Activated naive CD8-positive, alpha-beta T cell treated with anti-CD3 and anti-CD28 coated beads for 36 hours (primary cell): ENCODE results near the gene RHNO1. TPM values are rescaled to one million over a fixed set of nuclear protein-coding genes. Genes with fewer than 3 reads are reported as not detected.

ENCODE experiments used
- DNase-seq: peaks from one replicate; pipeline ENCODE4 v3.0.0; 2021
- H3K27ac Mint-ChIP-seq: one replicate; pipeline ENCODE4 v1.8.0; 2022; ENCODE audit warnings: mild to moderate bottlenecking, moderate library complexity, mixed read lengths
- H3K27me3 Mint-ChIP-seq: one replicate; pipeline ENCODE4 v1.8.0; 2022; ENCODE audit warnings: mild to moderate bottlenecking, mixed read lengths
- H3K36me3 Mint-ChIP-seq: one replicate; pipeline ENCODE4 v1.8.0; 2021; ENCODE audit warnings: mild to moderate bottlenecking, mixed read lengths
- H3K4me1 Mint-ChIP-seq: one replicate; pipeline ENCODE4 v1.8.0; 2021; ENCODE audit warnings: mixed read lengths
- H3K4me3 Mint-ChIP-seq: one replicate; pipeline ENCODE4 v1.8.0; 2022; ENCODE audit warnings: mild to moderate bottlenecking, moderate library complexity, mixed read lengths
- H3K9me3 Mint-ChIP-seq: one replicate; pipeline ENCODE4 v1.8.0; 2022; ENCODE audit warnings: mixed read lengths
- total RNA-seq, 2 experiments: library from RNA; stranded (reverse); gene quantifications; one replicate each; pipeline ENCODE4 v1.2.3, GENCODE V29; 2021

Gene RHNO1
- total RNA-seq, 2 experiments from 2014 or later, result 51.4 to 65.7 TPM

DNA sequence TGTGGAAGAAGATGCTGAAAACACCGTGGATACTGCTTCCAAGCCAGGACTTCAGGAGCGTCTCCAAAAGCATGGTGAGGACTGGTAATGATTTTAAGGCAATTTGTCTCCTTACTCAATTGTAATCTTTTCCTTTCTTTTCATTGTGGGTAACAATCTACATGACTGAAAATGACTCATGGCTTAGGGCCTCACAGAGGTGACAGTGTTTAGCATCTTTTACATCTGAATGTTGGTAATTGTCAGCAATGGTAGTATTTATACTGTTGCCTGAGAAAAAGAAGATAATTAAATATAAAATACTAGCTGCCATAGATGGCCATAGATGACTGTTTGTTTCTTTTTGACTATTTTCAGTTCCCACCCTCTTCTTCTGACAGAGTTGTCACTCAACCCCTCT is 45.3 kb downstream of the RHNO1 start:
- Mint-ChIP-seq H3K9me3 (no peaks in the 10 kb centered on the region), H3K4me1 (peaks cover 4% of the 10 kb centered on the region), H3K27ac (no peak overlapping the region), H3K4me3 (no peak overlapping the region), H3K27me3 (no peaks in the 10 kb centered on the region), H3K36me3 (peaks cover 1% of the 10 kb centered on the region)
- no peak for DNase-seq

DNA sequence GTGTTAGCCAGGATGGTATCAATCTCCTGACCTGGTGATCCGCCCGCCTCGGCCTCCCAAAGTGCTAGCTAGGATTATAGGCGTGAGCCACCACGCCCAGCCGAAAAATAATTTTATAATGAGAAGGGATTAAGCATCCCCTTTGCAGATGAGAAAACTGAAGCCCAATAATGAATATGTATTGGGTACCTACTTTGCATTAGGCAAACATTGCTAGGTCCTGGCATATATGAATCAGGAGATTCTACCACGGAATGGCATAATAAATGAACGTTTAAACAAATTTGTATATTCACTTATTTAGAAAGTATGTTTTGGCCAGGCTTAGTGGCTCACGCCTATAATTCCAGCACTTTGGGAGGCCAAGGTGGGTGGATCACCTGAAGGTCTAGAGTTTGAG is 46.0 kb downstream of the RHNO1 start:
- Mint-ChIP-seq H3K27ac (no peak overlapping the region), H3K9me3 (no peaks in the 10 kb centered on the region), H3K4me3 (no peak overlapping the region), H3K36me3 (peaks cover 3% of the 10 kb centered on the region), H3K4me1 (peaks cover 4% of the 10 kb centered on the region), H3K27me3 (no peaks in the 10 kb centered on the region)
- no peak for DNase-seq

DNA sequence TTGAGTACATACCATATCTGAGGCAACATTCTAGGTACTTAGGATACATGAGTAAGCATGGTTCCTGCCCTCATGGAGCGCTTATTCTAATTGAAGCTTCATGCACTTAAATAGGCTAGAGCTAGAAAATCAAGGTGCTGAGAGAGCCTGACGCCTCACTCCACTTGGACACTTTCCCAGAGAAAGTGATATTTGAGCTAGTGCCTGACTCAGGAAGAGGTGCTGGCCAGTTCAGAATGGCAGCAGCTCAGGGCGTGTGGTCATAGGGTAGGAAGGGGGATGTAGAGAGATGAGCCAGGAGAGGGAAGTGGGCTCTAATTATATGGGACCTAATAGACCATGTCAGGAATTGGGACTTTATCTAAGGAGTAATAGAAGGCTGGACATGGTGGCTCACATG is 47.0 kb downstream of the RHNO1 start:
- Mint-ChIP-seq H3K4me3 (no peak overlapping the region), H3K9me3 (no peaks in the 10 kb centered on the region), H3K36me3 (peaks cover 3% of the 10 kb centered on the region), H3K27me3 (no peaks in the 10 kb centered on the region), H3K27ac (no peak overlapping the region), H3K4me1 (peaks cover 4% of the 10 kb centered on the region)
- DNase-seq, result no peak

DNA sequence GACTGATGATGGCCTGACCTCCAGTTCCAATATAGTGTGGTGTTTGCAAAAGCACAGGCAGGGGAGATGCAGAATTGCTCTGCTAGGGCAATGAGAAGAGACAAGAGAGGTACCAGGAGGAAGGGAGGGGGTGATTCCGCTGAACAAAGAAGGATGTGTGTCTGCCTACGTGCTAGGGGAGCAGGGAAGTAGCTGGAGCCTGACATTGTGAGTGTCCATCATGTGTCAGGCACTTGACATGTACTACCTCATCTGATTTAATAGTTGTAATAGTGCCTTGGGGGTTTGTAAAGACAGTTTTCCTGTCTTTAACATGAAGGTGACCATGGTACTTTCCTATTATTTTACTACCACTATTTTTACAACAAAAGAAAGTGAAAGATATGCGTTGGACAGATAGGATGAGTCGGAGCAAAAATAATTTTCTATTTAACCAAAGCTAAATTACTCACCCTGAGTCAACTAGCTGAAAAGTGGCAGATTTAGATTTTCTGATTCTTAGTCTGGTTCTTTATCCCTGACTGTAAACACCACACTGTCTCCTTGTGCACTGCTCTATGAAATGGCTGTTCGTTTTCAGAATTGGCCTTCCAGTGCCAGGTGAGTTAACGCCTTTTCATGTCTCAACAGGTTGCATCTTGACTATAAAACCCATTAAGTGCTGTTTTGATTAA is 48.4 kb downstream of the RHNO1 start:
- H3K27me3 Mint-ChIP-seq, result no peaks in the 10 kb centered on the region
- H3K4me1 Mint-ChIP-seq, result peaks cover 4% of the 10 kb centered on the region
- peaks cover 3% of the 10 kb centered on the region for H3K36me3 Mint-ChIP-seq
- no peak overlapping the region for H3K4me3 Mint-ChIP-seq
- DNase-seq, result no peak
- H3K9me3 Mint-ChIP-seq, result no peaks in the 10 kb centered on the region
- no peak overlapping the region for H3K27ac Mint-ChIP-seq

DNA sequence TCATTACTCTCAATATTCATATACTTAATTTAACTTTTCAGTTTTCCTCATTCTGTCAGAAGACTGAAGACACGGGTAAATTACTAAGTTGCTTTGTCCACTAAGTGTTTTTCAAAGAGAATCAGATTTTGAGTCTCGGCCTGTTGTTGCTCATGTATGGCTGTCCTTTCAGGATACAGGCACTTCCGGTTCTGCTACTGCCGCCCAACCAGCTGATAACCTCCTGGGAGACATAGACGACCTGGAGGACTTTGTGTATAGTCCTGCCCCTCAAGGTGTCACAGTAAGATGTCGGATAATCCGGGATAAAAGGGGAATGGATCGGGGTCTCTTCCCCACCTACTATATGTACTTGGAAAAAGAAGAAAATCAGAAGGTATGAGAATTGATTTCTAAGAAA is 53.8 kb downstream of the RHNO1 start:
- H3K27ac Mint-ChIP-seq, result no peak overlapping the region
- H3K9me3 Mint-ChIP-seq, result no peaks in the 10 kb centered on the region
- H3K36me3 Mint-ChIP-seq, result peaks cover 14% of the 10 kb centered on the region
- no peak for DNase-seq
- H3K4me1 Mint-ChIP-seq, result no peaks in the 10 kb centered on the region
- no peak overlapping the region for H3K4me3 Mint-ChIP-seq
- no peaks in the 10 kb centered on the region for H3K27me3 Mint-ChIP-seq

DNA sequence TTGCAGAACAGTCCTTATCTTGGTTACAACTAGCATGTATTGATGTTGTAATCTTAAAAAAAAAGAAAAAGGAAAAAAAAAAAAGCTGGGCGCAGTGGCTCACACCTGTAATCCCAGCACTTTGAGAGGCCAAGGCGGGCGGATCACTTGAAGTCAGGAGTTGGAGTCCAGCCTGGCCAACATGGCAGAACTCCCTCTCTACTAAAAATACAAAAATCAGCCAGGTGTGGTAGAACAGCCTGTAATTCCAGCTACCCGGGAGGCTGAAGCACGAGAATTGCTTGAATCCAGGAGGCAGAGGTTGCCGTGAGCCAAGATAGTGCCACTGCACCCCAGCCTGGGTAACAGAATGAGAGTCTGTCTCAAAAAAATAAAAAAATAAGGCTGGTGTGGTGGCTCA is 56.6 kb downstream of the RHNO1 start:
- H3K36me3 Mint-ChIP-seq, result peaks cover 18% of the 10 kb centered on the region
- no peak overlapping the region for H3K27ac Mint-ChIP-seq
- H3K4me1 Mint-ChIP-seq, result no peaks in the 10 kb centered on the region
- no peaks in the 10 kb centered on the region for H3K27me3 Mint-ChIP-seq
- no peak overlapping the region for H3K4me3 Mint-ChIP-seq
- no peak for DNase-seq
- no peaks in the 10 kb centered on the region for H3K9me3 Mint-ChIP-seq

DNA sequence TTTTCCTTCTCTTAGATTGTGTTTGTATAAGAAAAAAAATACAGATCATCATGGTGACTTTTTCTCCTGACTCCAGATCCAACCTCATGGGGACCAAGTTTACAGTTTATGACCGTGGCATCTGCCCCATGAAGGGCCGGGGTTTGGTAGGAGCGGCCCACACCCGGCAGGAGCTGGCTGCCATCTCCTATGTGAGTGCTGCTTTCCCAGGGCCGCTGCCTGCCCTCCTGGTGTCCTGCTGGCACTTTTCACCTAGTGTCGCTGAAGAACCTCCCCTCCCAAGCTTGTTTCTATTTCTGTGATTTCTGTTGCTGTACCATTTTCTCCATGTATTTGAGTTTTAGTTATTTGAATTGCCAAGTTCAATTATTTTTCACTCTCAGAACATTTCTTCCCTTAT is 57.3 kb downstream of the RHNO1 start:
- H3K9me3 Mint-ChIP-seq, result no peaks in the 10 kb centered on the region
- no peak overlapping the region for H3K4me3 Mint-ChIP-seq
- H3K27me3 Mint-ChIP-seq, result no peaks in the 10 kb centered on the region
- DNase-seq, result no peak
- H3K27ac Mint-ChIP-seq, result no peak overlapping the region
- H3K36me3 Mint-ChIP-seq, result peaks cover 18% of the 10 kb centered on the region
- no peaks in the 10 kb centered on the region for H3K4me1 Mint-ChIP-seq

DNA sequence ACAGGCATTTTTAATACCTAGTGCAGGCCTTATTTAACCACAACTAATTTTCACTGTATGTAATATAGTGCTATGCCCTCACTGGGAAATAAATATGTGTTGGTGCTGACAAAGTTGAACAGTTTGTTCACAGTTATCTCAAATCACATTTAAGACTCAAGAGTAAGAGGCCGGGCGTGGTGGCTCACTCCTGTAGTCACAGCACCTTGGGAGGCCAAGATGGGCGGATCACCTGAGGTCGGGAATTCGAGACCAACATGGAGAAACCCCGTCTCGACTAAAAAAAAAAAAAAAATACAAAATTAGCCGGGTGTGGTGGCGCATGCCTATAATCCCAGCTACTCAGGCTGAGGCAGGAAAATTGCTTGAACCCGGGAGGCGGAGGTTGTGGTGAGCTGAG is 59.3 kb downstream of the RHNO1 start:
- no peak overlapping the region for H3K27ac Mint-ChIP-seq
- H3K4me3 Mint-ChIP-seq, result no peak overlapping the region
- H3K4me1 Mint-ChIP-seq, result no peaks in the 10 kb centered on the region
- H3K36me3 Mint-ChIP-seq, result peaks cover 16% of the 10 kb centered on the region
- H3K27me3 Mint-ChIP-seq, result no peaks in the 10 kb centered on the region
- no peaks in the 10 kb centered on the region for H3K9me3 Mint-ChIP-seq
- DNase-seq, result no peak

DNA sequence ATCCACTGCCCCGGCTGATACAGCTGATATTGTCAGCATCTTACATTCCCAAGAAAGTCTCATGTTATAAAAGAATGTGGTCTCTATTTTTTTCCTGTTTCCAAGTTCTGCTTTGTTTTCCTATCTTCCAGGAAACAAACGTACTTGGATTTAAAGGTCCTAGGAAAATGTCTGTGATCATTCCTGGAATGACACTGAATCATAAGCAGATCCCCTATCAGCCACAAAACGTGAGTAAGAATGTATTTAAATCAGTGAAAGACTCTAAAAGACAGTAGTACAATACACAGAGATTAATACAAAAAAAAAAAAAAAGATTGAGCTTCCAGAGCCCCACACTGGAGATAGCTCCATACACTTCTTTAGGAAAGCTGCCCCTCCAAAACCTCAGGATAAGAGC is 60.5 kb downstream of the RHNO1 start:
- DNase-seq, result no peak
- Mint-ChIP-seq H3K9me3 (no peaks in the 10 kb centered on the region), H3K36me3 (peaks cover 15% of the 10 kb centered on the region), H3K4me1 (no peaks in the 10 kb centered on the region), H3K4me3 (no peak overlapping the region), H3K27ac (no peak overlapping the region), H3K27me3 (no peaks in the 10 kb centered on the region)

Other genes starting within 250 kb of the RHNO1 start
- gene FKBP4, start 82.3 kb upstream of the RHNO1 start, total RNA-seq, result 100 to 1,000 TPM; 225 to 236 TPM
- gene ITFG2, start 64.6 kb upstream of the RHNO1 start, total RNA-seq, result 10 to 100 TPM; 24.6 to 25.5 TPM
- not detected for gene NRIP2, start 42.2 kb upstream of the RHNO1 start, total RNA-seq
- gene TEX52, start 20.2 kb upstream of the RHNO1 start, total RNA-seq, result not detected
- gene FOXM1, start within 50 bp of the RHNO1 start, total RNA-seq, result 10 to 100 TPM; 80.5 to 86.5 TPM
- 1 to 10 TPM; 5.6 to 6.2 TPM for gene TULP3, start 13.7 kb downstream of the RHNO1 start, total RNA-seq
- 1 to 10 TPM; 3.4 to 3.7 TPM for gene TEAD4, start 82.2 kb downstream of the RHNO1 start, total RNA-seq
- gene TSPAN9, start 200.2 kb downstream of the RHNO1 start, total RNA-seq, result under 1 TPM; 0.24 to 0.31 TPM